DOHH2 (cell line): ENCODE results near the gene CORO2B.

ENCODE experiments used
- EZH2phosphoT487 ChIP-seq: fragments of 200-600 bp; sonication (generic); IDR thresholded peaks from 2 replicates; pipeline ENCODE4 v1.6.1; 2017; ENCODE audit warnings: borderline replicate concordance, mild to moderate bottlenecking, antibody characterized with exemption, low read length, moderate library complexity, mixed read lengths
- TF ChIP-seq, protein P1 (sequence below): fragments of 200-600 bp; sonication (generic); IDR thresholded peaks from one replicate; pipeline ENCODE4 v1.5.1; 2014; ENCODE audit warnings: antibody characterized with exemption, mild to moderate bottlenecking, low read depth, low read length; ENCODE audit not compliant: poor library complexity, severe bottlenecking

DNA sequence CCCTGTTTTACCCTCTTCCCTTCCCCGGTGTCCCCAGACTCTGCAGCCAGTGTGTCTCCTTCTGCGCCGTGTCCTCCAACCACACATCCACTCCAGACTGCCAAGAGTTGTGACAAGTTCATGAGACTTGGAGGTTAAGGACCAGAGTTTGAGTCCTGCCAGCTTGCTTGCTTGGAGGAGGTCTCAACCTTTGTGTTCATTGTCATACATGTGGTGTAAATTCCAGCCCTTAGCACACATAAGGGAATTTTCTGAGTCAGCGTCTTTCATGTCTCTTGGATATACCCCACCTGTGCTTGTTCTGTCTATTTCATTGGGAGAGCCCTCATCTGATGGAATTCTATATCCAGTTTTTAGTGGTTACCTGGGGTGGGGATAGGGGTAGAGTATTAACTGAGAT lies 13.3 kb downstream of the CORO2B start:
- TF ChIP-seq, protein P1, sequence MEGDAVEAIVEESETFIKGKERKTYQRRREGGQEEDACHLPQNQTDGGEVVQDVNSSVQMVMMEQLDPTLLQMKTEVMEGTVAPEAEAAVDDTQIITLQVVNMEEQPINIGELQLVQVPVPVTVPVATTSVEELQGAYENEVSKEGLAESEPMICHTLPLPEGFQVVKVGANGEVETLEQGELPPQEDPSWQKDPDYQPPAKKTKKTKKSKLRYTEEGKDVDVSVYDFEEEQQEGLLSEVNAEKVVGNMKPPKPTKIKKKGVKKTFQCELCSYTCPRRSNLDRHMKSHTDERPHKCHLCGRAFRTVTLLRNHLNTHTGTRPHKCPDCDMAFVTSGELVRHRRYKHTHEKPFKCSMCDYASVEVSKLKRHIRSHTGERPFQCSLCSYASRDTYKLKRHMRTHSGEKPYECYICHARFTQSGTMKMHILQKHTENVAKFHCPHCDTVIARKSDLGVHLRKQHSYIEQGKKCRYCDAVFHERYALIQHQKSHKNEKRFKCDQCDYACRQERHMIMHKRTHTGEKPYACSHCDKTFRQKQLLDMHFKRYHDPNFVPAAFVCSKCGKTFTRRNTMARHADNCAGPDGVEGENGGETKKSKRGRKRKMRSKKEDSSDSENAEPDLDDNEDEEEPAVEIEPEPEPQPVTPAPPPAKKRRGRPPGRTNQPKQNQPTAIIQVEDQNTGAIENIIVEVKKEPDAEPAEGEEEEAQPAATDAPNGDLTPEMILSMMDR, result no peak
- no peak for TF ChIP-seq EZH2phosphoT487
